IMR-90 (cell line): ENCODE results near the gene SARDH.

Source experiments
- BHLHE40 ChIP-seq: fragments of 150-350 bp; IDR thresholded peaks from 2 replicates; pipeline ENCODE4 v1.6.1; 2016; ENCODE audit warnings: mild to moderate bottlenecking, low read depth, low read length
- CTCF ChIP-seq: conservative IDR thresholded peaks from 2 replicates; pipeline ENCODE4 v1.5.1; 2012; ENCODE audit warnings: mild to moderate bottlenecking, low read depth, low read length, improper control_type of control experiment
- ELK1 ChIP-seq: fragments of 150-350 bp; IDR thresholded peaks from 2 replicates; pipeline ENCODE4 v1.6.1; 2016; ENCODE audit warnings: low read depth, mild to moderate bottlenecking, low read length, moderate library complexity, borderline replicate concordance
- FOS ChIP-seq: fragments of 150-350 bp; IDR thresholded peaks from 2 replicates; pipeline ENCODE4 v1.6.1; 2016; ENCODE audit warnings: low read depth, low read length
- MAFK ChIP-seq: IDR thresholded peaks from 2 replicates; pipeline ENCODE4 v1.6.1; 2012; ENCODE audit warnings: low read depth, low read length, improper control_type of control experiment
- MXI1 ChIP-seq: IDR thresholded peaks from 2 replicates; pipeline ENCODE4 v1.6.1; 2012; ENCODE audit warnings: low read depth, mild to moderate bottlenecking, low read length, moderate library complexity, borderline replicate concordance
- NFE2L2 ChIP-seq: fragments of 150-350 bp; IDR thresholded peaks from 2 replicates; pipeline ENCODE4 v1.6.1; 2016; ENCODE audit warnings: low read depth, mild to moderate bottlenecking, low read length
- POLR2A ChIP-seq: IDR thresholded peaks from 2 replicates; pipeline ENCODE4 v1.6.1; 2012; ENCODE audit warnings: mild to moderate bottlenecking, low read depth, low read length
- RAD21 ChIP-seq: IDR thresholded peaks from 2 replicates; pipeline ENCODE4 v1.6.1; 2012; ENCODE audit warnings: low read length, improper control_type of control experiment
- RCOR1 ChIP-seq: IDR thresholded peaks from 2 replicates; pipeline ENCODE4 v1.6.1; 2012; ENCODE audit warnings: mild to moderate bottlenecking, low read length, improper control_type of control experiment; ENCODE audit not compliant: insufficient replicate concordance
- RFX5 ChIP-seq: IDR thresholded peaks from 2 replicates; pipeline ENCODE4 v1.8.0; 2012; ENCODE audit warnings: low read depth, mild to moderate bottlenecking, low read length, moderate library complexity
- USF2 ChIP-seq: fragments of 150-350 bp; IDR thresholded peaks from 2 replicates; pipeline ENCODE4 v1.6.1; 2017; ENCODE audit warnings: mild to moderate bottlenecking, antibody characterized with exemption, low read length, low read depth

GRCh38 chr9:133740911-133741310 lies 2.8 kb upstream of the SARDH start:
- TF ChIP-seq CTCF (no peak), USF2 (no peak), RFX5 (no peak), NFE2L2 (no peak), RCOR1 (no peak), POLR2A (no peak), RAD21 (no peak), MXI1 (no peak), MAFK (no peak), FOS (no peak), ELK1 (no peak), BHLHE40 (no peak)
